CD4-positive, alpha-beta T cell (primary cell): Measurements from ENCODE around the gene INO80. TPM values are rescaled to one million over a fixed set of nuclear protein-coding genes. Genes with fewer than 3 reads are reported as not detected.
"Not testable (repeated sequence)": the region's sequence is repeated elsewhere in the genome, so short reads cannot be mapped to it uniquely, and the experiment has no call there.

Experiments used
- ATAC-seq: fragments of 200-7000 bp; cut with Tn5 transposase; one replicate; pipeline ENCODE4 v1.10.0; 2022; ENCODE audit warnings: mild to moderate bottlenecking; ENCODE audit not compliant: poor library complexity
- CTCF ChIA-PET: fragments of 350-600 bp; sonication (Branson Sonifier 250); formaldehyde crosslinking; loops from one replicate; lab custom pipeline; 2021; ENCODE audit warnings: antibody characterized with exemption, inconsistent platforms; lab: Charles Lee
- POLR2A ChIA-PET: fragments of 350-600 bp; sonication (Branson Sonifier 250); formaldehyde crosslinking; loops from one replicate; lab custom pipeline; 2021; ENCODE audit warnings: antibody characterized with exemption, inconsistent platforms; lab: Charles Lee
- DNase-seq, 14 experiments: peaks; one replicate each; pipeline ENCODE4 v3.0.0-alpha.2; 2013 to 2020; ENCODE audit warnings: mixed read lengths in 2 of 14
- H3K27ac ChIP-seq, 2 donors: one replicate each; pipeline versions ENCODE4 v1.5.1 to v1.7.0; 2013; ENCODE audit warnings: low read length in 2 of 2, low read depth in 1 of 2, mild to moderate bottlenecking in 1 of 2
- H3K27me3 ChIP-seq, 2 experiments: 1 replicate in 1 of 2; 2 replicates in 1 of 2; pipeline versions ENCODE4 v1.6.1 to v1.7.0; 2013; ENCODE audit warnings: low read length in 2 of 2, control low read depth in 1 of 2, mild to moderate bottlenecking in 1 of 2, moderate library complexity in 1 of 2; ENCODE audit not compliant: insufficient read depth in 2 of 2, control insufficient read depth in 1 of 2
- H3K36me3 ChIP-seq: one replicate; pipeline ENCODE4 v1.6.1; 2013; ENCODE audit warnings: low read length, control low read depth; ENCODE audit not compliant: insufficient read depth
- H3K4me1 ChIP-seq: one replicate; pipeline ENCODE4 v1.6.1; 2013; ENCODE audit warnings: low read length, control low read depth; ENCODE audit not compliant: insufficient read depth
- H3K4me3 ChIP-seq: one replicate; pipeline ENCODE4 v1.5.1; 2013; ENCODE audit warnings: mild to moderate bottlenecking, low read length, moderate library complexity
- H3K9me3 ChIP-seq, 2 experiments: 1 replicate in 1 of 2; 2 replicates in 1 of 2; pipeline versions ENCODE4 v1.6.1 to v1.7.0; 2013; ENCODE audit warnings: low read length in 2 of 2, mild to moderate bottlenecking in 2 of 2, control low read depth in 1 of 2, moderate library complexity in 1 of 2; ENCODE audit not compliant: control insufficient read depth in 1 of 2, insufficient read depth in 1 of 2
- H3K27ac Mint-ChIP-seq: one replicate; pipeline ENCODE4 v1.8.0; 2020; ENCODE audit warnings: mixed read lengths
- H3K27me3 Mint-ChIP-seq: one replicate; pipeline ENCODE4 v1.8.0; 2021; ENCODE audit warnings: mixed read lengths
- H3K36me3 Mint-ChIP-seq: one replicate; pipeline ENCODE4 v1.8.0; 2021; ENCODE audit warnings: low read depth, mixed read lengths
- H3K4me1 Mint-ChIP-seq: one replicate; pipeline ENCODE4 v1.8.0; 2021; ENCODE audit warnings: low read depth, mixed read lengths
- H3K4me3 Mint-ChIP-seq: one replicate; pipeline ENCODE4 v1.8.0; 2020; ENCODE audit warnings: mild to moderate bottlenecking, mixed read lengths
- H3K9me3 Mint-ChIP-seq: one replicate; pipeline ENCODE4 v1.8.0; 2020; ENCODE audit warnings: mixed read lengths
- CTCF ChIP-seq: fragments of 200-600 bp; IDR thresholded peaks from one replicate; pipeline ENCODE4 v1.8.0; 2022; ENCODE audit warnings: antibody characterized with exemption, mild to moderate bottlenecking
- intact Hi-C, 2 experiments: fragments of 100-400 bp; cut with DNase I in 1 of 2; cut with micrococcal nuclease in 1 of 2; formaldehyde crosslinking; loops; one replicate each; pipeline versions ENCODE4 v1.15.1 to v1.9.0; 2023 to 2025; cut with DNase I, micrococcal nuclease
- total RNA-seq, 174 experiments: library from RNA in 2 of 174; stranded (reverse) in 2 of 174; gene quantifications; one replicate each; pipeline ENCODE4 v1.2.3 and lab custom pipeline; 2021 to 2026

INO80 gene
- total RNA-seq, 2 experiments from 2014 or later: 20.3 to 22.9 TPM

DNA sequence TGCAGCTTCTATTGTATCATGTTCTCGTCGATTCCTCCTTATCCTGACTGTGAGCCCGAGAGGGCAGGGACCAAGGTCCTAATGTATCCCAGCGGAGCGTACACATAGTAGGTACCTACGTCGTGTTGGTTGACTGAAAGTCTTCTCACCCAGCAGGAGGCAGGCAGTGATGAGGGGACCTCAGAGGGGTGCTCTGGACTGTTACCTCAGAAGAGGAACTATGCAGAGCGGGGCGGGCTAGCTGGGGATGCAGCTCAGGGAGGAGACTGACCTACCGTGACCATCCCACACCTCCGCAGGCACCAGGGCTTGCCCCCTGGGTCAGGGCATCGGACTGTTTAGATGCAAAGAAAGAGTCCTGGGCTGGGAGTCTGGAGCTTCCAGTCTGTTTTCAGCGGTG is 151.4 kb downstream of the INO80 start:
- Histone ChIP-seq H3K27ac (no peak overlapping the region), H3K36me3 (no peaks in the 10 kb centered on the region), H3K27me3 (no peaks in the 10 kb centered on the region), H3K4me3 (no peak overlapping the region), H3K9me3 (no peaks in the 10 kb centered on the region), H3K4me1 (no peaks in the 10 kb centered on the region)
- H3K4me3 Mint-ChIP-seq: no peak overlapping the region
- H3K36me3 Mint-ChIP-seq: no peaks in the 10 kb centered on the region
- ChIA-PET POLR2A (interaction anchor here (1.2 kb wide), 1 partner anchor 11 kb away, joined by 3 read pairs; the partner anchor contains the start of gene CHAC1), CTCF (interaction anchor here (0.9 kb wide), 1 partner anchor 23 kb away, joined by 3 read pairs; no protein-coding TSS in a partner anchor)
- DNase-seq: no peak
- no peaks in the 10 kb centered on the region for H3K9me3 Mint-ChIP-seq
- intact Hi-C loops: no loop called here
- no peak for TF ChIP-seq CTCF
- peaks cover 4% of the 10 kb centered on the region for H3K27me3 Mint-ChIP-seq
- ATAC-seq: no peak
- H3K27ac Mint-ChIP-seq: no peak overlapping the region
- no peaks in the 10 kb centered on the region for H3K4me1 Mint-ChIP-seq

DNA sequence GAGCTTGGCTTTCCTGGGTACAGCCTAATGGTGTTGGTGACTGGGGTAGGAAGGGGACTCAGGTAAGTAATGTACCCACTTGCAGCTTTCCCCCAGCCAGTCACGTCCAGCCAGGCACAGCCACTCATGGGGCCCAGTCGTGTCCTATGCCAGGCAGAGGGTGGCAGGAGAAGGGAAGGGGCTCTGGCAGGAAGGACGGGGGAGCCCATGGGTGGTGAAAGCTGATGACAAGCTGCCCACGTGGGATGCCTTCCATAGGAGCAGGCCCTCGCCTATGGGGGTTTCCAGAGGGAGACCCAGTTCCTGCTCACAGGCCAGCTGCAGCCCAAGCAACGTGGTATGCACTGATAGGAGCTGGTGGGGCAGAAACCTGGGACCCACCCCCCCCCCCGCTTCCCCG is 152.1 kb downstream of the INO80 start:
- no peaks in the 10 kb centered on the region for H3K4me1 ChIP-seq
- intact Hi-C loops: no loop called here
- Mint-ChIP-seq H3K4me3 (no peak overlapping the region), H3K9me3 (no peaks in the 10 kb centered on the region), H3K36me3 (no peaks in the 10 kb centered on the region), H3K27ac (no peak overlapping the region), H3K4me1 (no peaks in the 10 kb centered on the region), H3K27me3 (peaks cover 4% of the 10 kb centered on the region)
- H3K9me3 ChIP-seq: no peaks in the 10 kb centered on the region
- no peak for ATAC-seq
- no peak overlapping the region for H3K4me3 ChIP-seq
- H3K27ac ChIP-seq: no peak overlapping the region
- CTCF ChIA-PET: no interaction called here
- DNase-seq: no peak
- H3K36me3 ChIP-seq: no peaks in the 10 kb centered on the region
- no peaks in the 10 kb centered on the region for H3K27me3 ChIP-seq
- POLR2A ChIA-PET: no interaction called here
- TF ChIP-seq CTCF: no peak

- Histone ChIP-seq H3K4me1 (no peaks in the 10 kb centered on the region), H3K36me3 (no peaks in the 10 kb centered on the region), H3K27me3 (no peaks in the 10 kb centered on the region), H3K4me3 (no peak overlapping the region), H3K27ac (no peak overlapping the region), H3K9me3 (no peaks in the 10 kb centered on the region)
- ATAC-seq (no peak), DNase-seq (no peak)
- Mint-ChIP-seq H3K4me1 (no peaks in the 10 kb centered on the region), H3K27me3 (peaks cover 4% of the 10 kb centered on the region), H3K9me3 (no peaks in the 10 kb centered on the region), H3K4me3 (no peak overlapping the region), H3K27ac (no peak overlapping the region), H3K36me3 (no peaks in the 10 kb centered on the region)
- POLR2A ChIA-PET: no interaction called here
- intact Hi-C loops: no loop called here
- CTCF ChIA-PET: no interaction called here
- no peak for TF ChIP-seq CTCF
These were observed 152.9 kb downstream of the INO80 start for GRCh38 chr15:40963201-40963600.

DNA sequence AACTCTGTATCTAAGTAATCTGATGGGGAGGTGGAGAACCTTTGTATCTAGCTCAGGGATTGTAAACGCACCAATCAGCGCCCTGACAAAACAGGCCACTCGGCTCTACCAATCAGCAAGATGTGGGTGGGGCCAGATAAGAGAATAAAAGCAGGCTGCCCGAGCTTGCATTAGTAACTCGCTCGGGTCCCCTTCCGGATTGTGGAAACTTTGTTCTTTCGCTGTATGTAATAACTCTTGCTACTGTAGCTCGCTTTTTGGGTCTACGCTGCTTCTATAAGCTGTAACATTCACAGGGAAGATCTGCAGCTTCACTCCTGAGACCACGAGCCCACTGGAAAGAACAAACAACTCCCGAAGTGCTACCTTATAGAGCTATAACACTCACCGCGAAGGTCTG is 153.8 kb downstream of the INO80 start:
- H3K9me3 ChIP-seq, H3K9me3 Mint-ChIP-seq, ATAC-seq, H3K27me3 Mint-ChIP-seq, H3K36me3 ChIP-seq, CTCF ChIA-PET, H3K4me3 Mint-ChIP-seq, H3K27ac ChIP-seq, H3K4me3 ChIP-seq, H3K27ac Mint-ChIP-seq, DNase-seq, intact Hi-C loops, H3K36me3 Mint-ChIP-seq, H3K4me1 Mint-ChIP-seq, H3K27me3 ChIP-seq, H3K4me1 ChIP-seq: not testable (repeated sequence)
- POLR2A ChIA-PET: interaction anchor here (1.0 kb wide), 1 partner anchor 19 kb away, joined by 3 read pairs; no protein-coding TSS in a partner anchor

- POLR2A ChIA-PET: interaction anchor here (1.0 kb wide), 1 partner anchor 18 kb away, joined by 3 read pairs; no protein-coding TSS in a partner anchor
- H3K9me3 ChIP-seq, H3K9me3 Mint-ChIP-seq, H3K4me3 Mint-ChIP-seq, CTCF ChIA-PET, H3K4me1 Mint-ChIP-seq, H3K27ac Mint-ChIP-seq, H3K36me3 Mint-ChIP-seq, DNase-seq, H3K4me1 ChIP-seq, H3K4me3 ChIP-seq, ATAC-seq, H3K27me3 ChIP-seq, H3K36me3 ChIP-seq, H3K27ac ChIP-seq, intact Hi-C loops, H3K27me3 Mint-ChIP-seq: not testable (repeated sequence)
These were observed 154.3 kb downstream of the INO80 start for GRCh38 chr15:40961740-40962139.
